Mucosa of rectum (tissue), 2 donors: ENCODE results near the gene CLSTN2.

ENCODE experiments used
- H3K27ac ChIP-seq, 2 donors: one replicate each; pipeline ENCODE4 v1.7.0; 2013; ENCODE audit warnings: inconsistent platforms in 2 of 2, low read depth in 2 of 2, low read length in 2 of 2
- H3K27me3 ChIP-seq, 2 donors: one replicate each; pipeline ENCODE4 v1.7.0; 2013; ENCODE audit warnings: low read length in 2 of 2; ENCODE audit not compliant: control insufficient read depth in 2 of 2, insufficient read depth in 2 of 2
- H3K36me3 ChIP-seq, 2 donors: one replicate each; pipeline ENCODE4 v1.7.0; 2013; ENCODE audit warnings: low read length in 2 of 2; ENCODE audit not compliant: control insufficient read depth in 2 of 2, insufficient read depth in 2 of 2
- H3K4me1 ChIP-seq, 2 donors: one replicate each; pipeline ENCODE4 v1.7.0; 2013; ENCODE audit warnings: low read length in 2 of 2, mild to moderate bottlenecking in 1 of 2; ENCODE audit not compliant: control insufficient read depth in 2 of 2, insufficient read depth in 2 of 2
- H3K4me3 ChIP-seq, 2 donors: one replicate each; pipeline ENCODE4 v1.7.0; 2013; ENCODE audit warnings: low read length in 2 of 2
- H3K9ac ChIP-seq, 2 donors: one replicate each; pipeline ENCODE4 v1.7.0; 2013; ENCODE audit warnings: low read length in 2 of 2, low read depth in 1 of 2, mild to moderate bottlenecking in 1 of 2
- H3K9me3 ChIP-seq, 2 donors: one replicate each; pipeline ENCODE4 v1.7.0; 2013; ENCODE audit warnings: low read length in 2 of 2; ENCODE audit not compliant: control insufficient read depth in 2 of 2
- donor health status: healthy.
- donor health status: Normal muscosa, but diverticular disease.

Gene CLSTN2

GRCh38 chr3:140436421-140436820 lies 501.4 kb downstream of the CLSTN2 start:
- no peak overlapping the region for H3K9ac ChIP-seq
- H3K4me3 ChIP-seq = no peak overlapping the region
- H3K27me3 ChIP-seq = no peaks in the 10 kb centered on the region
- H3K36me3 ChIP-seq = no peaks in the 10 kb centered on the region
- no peak overlapping the region for H3K27ac ChIP-seq
- no peaks in the 10 kb centered on the region for H3K9me3 ChIP-seq
- no peaks in the 10 kb centered on the region for H3K4me1 ChIP-seq

- no peaks in the 10 kb centered on the region for H3K36me3 ChIP-seq
- no peak overlapping the region for H3K4me3 ChIP-seq
- H3K9ac ChIP-seq = no peak overlapping the region
- no peak overlapping the region for H3K27ac ChIP-seq
- no peaks in the 10 kb centered on the region for H3K27me3 ChIP-seq
- no peaks in the 10 kb centered on the region for H3K4me1 ChIP-seq
- H3K9me3 ChIP-seq = no peaks in the 10 kb centered on the region
These were observed 503.9 kb downstream of the CLSTN2 start for GRCh38 chr3:140438736-140439470.

- Histone ChIP-seq H3K36me3 (no peaks in the 10 kb centered on the region), H3K27me3 (no peaks in the 10 kb centered on the region), H3K4me1 (no peaks in the 10 kb centered on the region), H3K9ac (no peak overlapping the region), H3K4me3 (no peak overlapping the region), H3K27ac (no peak overlapping the region), H3K9me3 (no peaks in the 10 kb centered on the region)
These were observed 504.5 kb downstream of the CLSTN2 start for GRCh38 chr3:140439527-140439926.

- Histone ChIP-seq H3K27me3 (no peaks in the 10 kb centered on the region), H3K9me3 (no peaks in the 10 kb centered on the region), H3K27ac (no peak overlapping the region), H3K36me3 (no peaks in the 10 kb centered on the region), H3K4me3 (no peak overlapping the region), H3K4me1 (no peaks in the 10 kb centered on the region), H3K9ac (no peak overlapping the region)
These were observed 505.5 kb downstream of the CLSTN2 start for GRCh38 chr3:140440446-140440845.

- Histone ChIP-seq H3K4me3 (no peak overlapping the region), H3K9ac (no peak overlapping the region), H3K27me3 (no peaks in the 10 kb centered on the region), H3K4me1 (no peaks in the 10 kb centered on the region), H3K27ac (no peak overlapping the region), H3K36me3 (no peaks in the 10 kb centered on the region), H3K9me3 (no peaks in the 10 kb centered on the region)
These were observed 506.0 kb downstream of the CLSTN2 start for GRCh38 chr3:140441006-140441405.

- no peak overlapping the region for H3K9ac ChIP-seq
- H3K27ac ChIP-seq = no peak overlapping the region
- H3K9me3 ChIP-seq = no peaks in the 10 kb centered on the region
- H3K4me1 ChIP-seq = no peaks in the 10 kb centered on the region
- H3K36me3 ChIP-seq = no peaks in the 10 kb centered on the region
- H3K4me3 ChIP-seq = no peak overlapping the region
- H3K27me3 ChIP-seq = no peaks in the 10 kb centered on the region
These were observed 507.6 kb downstream of the CLSTN2 start for GRCh38 chr3:140442621-140443020.

- no peaks in the 10 kb centered on the region for H3K27me3 ChIP-seq
- no peaks in the 10 kb centered on the region for H3K9me3 ChIP-seq
- H3K4me3 ChIP-seq = no peak overlapping the region
- no peak overlapping the region for H3K27ac ChIP-seq
- H3K36me3 ChIP-seq = no peaks in the 10 kb centered on the region
- no peak overlapping the region for H3K9ac ChIP-seq
- H3K4me1 ChIP-seq = no peaks in the 10 kb centered on the region
These were observed 508.1 kb downstream of the CLSTN2 start for GRCh38 chr3:140443073-140443472.

- H3K9ac ChIP-seq = no peak overlapping the region
- no peak overlapping the region for H3K4me3 ChIP-seq
- no peaks in the 10 kb centered on the region for H3K27me3 ChIP-seq
- H3K4me1 ChIP-seq = no peaks in the 10 kb centered on the region
- no peaks in the 10 kb centered on the region for H3K36me3 ChIP-seq
- H3K9me3 ChIP-seq = no peaks in the 10 kb centered on the region
- no peak overlapping the region for H3K27ac ChIP-seq
These were observed 508.8 kb downstream of the CLSTN2 start for GRCh38 chr3:140443806-140444205.

- no peaks in the 10 kb centered on the region for H3K4me1 ChIP-seq
- no peaks in the 10 kb centered on the region for H3K9me3 ChIP-seq
- no peak overlapping the region for H3K4me3 ChIP-seq
- no peak overlapping the region for H3K27ac ChIP-seq
- no peak overlapping the region for H3K9ac ChIP-seq
- no peaks in the 10 kb centered on the region for H3K27me3 ChIP-seq
- H3K36me3 ChIP-seq = no peaks in the 10 kb centered on the region
These were observed 511.7 kb downstream of the CLSTN2 start for GRCh38 chr3:140446734-140447133.

GRCh38 chr3:140447136-140447535 lies 512.2 kb downstream of the CLSTN2 start:
- H3K27ac ChIP-seq = no peak overlapping the region
- H3K27me3 ChIP-seq = no peaks in the 10 kb centered on the region
- H3K9me3 ChIP-seq = no peaks in the 10 kb centered on the region
- H3K9ac ChIP-seq = no peak overlapping the region
- no peak overlapping the region for H3K4me3 ChIP-seq
- no peaks in the 10 kb centered on the region for H3K36me3 ChIP-seq
- no peaks in the 10 kb centered on the region for H3K4me1 ChIP-seq
